GM13977 (cell line): ENCODE results near the gene TTYH2.
A peak's percentile ranks its signal among the peaks of the same experiment; 100 is the strongest.
"Not testable (repeated sequence)": the region's sequence is repeated elsewhere in the genome, so short reads cannot be mapped to it uniquely, and the experiment has no call there.

Source experiments
- DNase-seq: peaks from one replicate; pipeline ENCODE4 v3.0.0; 2012; ENCODE audit warnings: low spot score
- CTCF ChIP-seq: IDR thresholded peaks from 2 replicates; pipeline ENCODE4 v1.5.1; 2012; ENCODE audit warnings: mild to moderate bottlenecking, control low read depth; ENCODE audit not compliant: insufficient read depth; ENCODE audit errors: extremely low read depth, missing control alignments
- in situ Hi-C: fragments of 300-500 bp; cut with MboI; formaldehyde crosslinking; loops from one replicate; pipeline ENCODE4 v1.12.0; 2022; ENCODE audit warnings: low sequenced_read_pairs, low pct_unique_long_range_greater_than_20kb, mixed read lengths, inconsistent platforms; ENCODE audit not compliant: unreplicated experiment

The TTYH2 gene

GRCh38 chr17:74183411-74183810, 30.0 kb upstream of the TTYH2 start:
- in situ Hi-C loops = no loop called here
- TF ChIP-seq CTCF = no peak
- no peak for DNase-seq

GRCh38 chr17:74185571-74186185, 27.7 kb upstream of the TTYH2 start:
- no peak for TF ChIP-seq CTCF
- in situ Hi-C loops = no loop called here
- no peak for DNase-seq

GRCh38 chr17:74186498-74186897, 26.9 kb upstream of the TTYH2 start:
- DNase-seq = no peak
- TF ChIP-seq CTCF = no peak
- in situ Hi-C loops = no loop called here

- in situ Hi-C loops = no loop called here
- DNase-seq = no peak
- no peak for TF ChIP-seq CTCF
Observed at GRCh38 chr17:74187761-74188160, 25.6 kb upstream of the TTYH2 start.

GRCh38 chr17:74188687-74189086, 24.7 kb upstream of the TTYH2 start:
- in situ Hi-C loops, DNase-seq: not testable (repeated sequence)

- peak; percentile 62 for DNase-seq
- in situ Hi-C loops = no loop called here
- no peak for TF ChIP-seq CTCF
Observed at GRCh38 chr17:74190154-74190553, 23.2 kb upstream of the TTYH2 start.

- DNase-seq = no peak
- TF ChIP-seq CTCF = no peak
- in situ Hi-C loops = no loop called here
Observed at GRCh38 chr17:74190807-74191406, 22.5 kb upstream of the TTYH2 start.
